MM.1S (cell line): ENCODE data around the gene DACT2.

Source experiments
- CTCF ChIP-seq: fragments of 300-600 bp; sonication (generic); IDR thresholded peaks from 2 replicates; pipeline ENCODE4 v1.5.1; 2016; ENCODE audit warnings: antibody characterized with exemption, low read length, mixed read lengths
- EZH2 ChIP-seq: fragments of 300-600 bp; sonication (generic); optimal IDR thresholded peaks from 2 replicates; pipeline ENCODE3; 2017; ENCODE audit warnings: low read depth, mild to moderate bottlenecking, antibody characterized with exemption, low read length, mixed read lengths
- EZH2phosphoT487 ChIP-seq: fragments of 300-600 bp; sonication (generic); IDR thresholded peaks from 2 replicates; pipeline ENCODE4 v1.6.1; 2018; ENCODE audit warnings: antibody characterized with exemption, low read length

GRCh38 chr6:168283686-168284025 is 35.9 kb downstream of the DACT2 start:
- TF ChIP-seq CTCF (no peak), EZH2phosphoT487 (no peak), EZH2 (no peak)
